ENCODE measurements around the gene LRRC61.

GRCh38 chr7:150370612-150371071 lies 47.5 kb downstream of the LRRC61 start:
- TF ChIP-seq ZBTB17 (tag by site-specific recombination; IDR thresholded peaks at IDR 0.05) (no peak), PRDM10 (tag by site-specific recombination; IDR thresholded peaks at IDR 0.05) (no peak), ZNF10 (tag by site-specific recombination; IDR thresholded peaks at IDR 0.05) (no peak), ZNF768 (tag by site-specific recombination; IDR thresholded peaks at IDR 0.05) (no peak), CTCF (tag by site-specific recombination; IDR thresholded peaks at IDR 0.05) (no peak)
